Raji (cell line): Measurements from ENCODE around the gene ZDHHC14.

Experiments used
- POLR2A ChIP-seq: IDR thresholded peaks from 2 replicates; pipeline ENCODE4 v1.6.1; 2011; ENCODE audit warnings: low read depth, low read length, control low read depth; ENCODE audit not compliant: insufficient read depth

ZDHHC14 gene

DNA sequence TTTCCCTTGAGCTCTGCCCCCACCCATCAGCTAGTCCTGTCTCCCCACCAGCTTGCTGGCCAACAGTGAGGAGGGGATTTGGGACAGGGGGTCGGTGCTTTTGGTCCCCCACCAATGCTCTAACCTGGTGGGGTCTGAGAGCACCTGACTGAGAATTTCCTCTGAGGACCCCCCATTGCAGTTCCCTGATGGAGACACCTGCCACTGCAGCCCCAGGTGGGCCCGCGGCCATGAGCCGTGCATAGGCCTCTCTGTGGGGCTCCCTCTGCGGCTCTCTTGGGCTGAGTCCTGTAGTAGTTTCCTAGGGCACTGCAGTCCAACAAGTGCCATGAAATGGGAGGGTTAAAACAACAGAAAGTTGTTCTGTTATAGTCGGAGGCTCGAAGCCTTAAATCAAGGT lies 269.8 kb downstream of the ZDHHC14 start:
- no peak for TF ChIP-seq POLR2A

DNA sequence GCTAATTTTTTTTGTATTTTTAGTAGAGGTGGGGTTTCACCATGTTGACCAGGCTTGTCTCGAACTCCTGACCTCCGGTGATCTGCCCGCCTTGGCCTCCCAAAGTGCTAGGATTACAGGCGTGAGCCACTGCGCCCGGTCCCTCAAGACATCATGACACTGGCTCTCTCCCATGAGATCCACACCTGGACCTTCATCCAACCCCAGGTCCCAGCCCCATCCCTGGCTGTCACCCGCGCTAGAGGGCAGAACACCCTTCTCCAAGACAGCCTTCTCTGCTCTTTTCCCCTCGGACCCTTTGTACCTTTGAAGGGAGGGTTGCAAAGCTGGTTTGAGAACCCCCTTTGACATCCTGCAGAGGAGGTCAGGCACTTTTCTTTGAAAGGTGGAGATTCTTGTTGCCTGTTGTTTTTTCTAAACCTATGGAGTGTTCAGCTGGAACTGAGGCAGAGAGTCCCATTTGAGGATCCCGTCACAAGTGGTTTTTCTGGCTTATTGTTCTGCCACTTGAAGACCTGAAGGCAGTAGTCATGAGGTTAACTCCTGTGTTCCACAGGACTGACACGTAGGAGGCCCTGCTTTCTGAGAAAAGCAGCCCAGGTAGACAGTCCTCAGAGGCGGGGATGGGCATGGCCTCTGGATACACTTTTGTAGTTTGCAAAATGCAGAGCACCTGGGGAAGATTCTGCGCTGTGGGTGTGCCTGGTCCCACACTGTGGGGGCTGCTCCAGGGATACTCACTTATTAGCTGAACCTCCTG lies 270.9 kb downstream of the ZDHHC14 start:
- no peak for TF ChIP-seq POLR2A

DNA sequence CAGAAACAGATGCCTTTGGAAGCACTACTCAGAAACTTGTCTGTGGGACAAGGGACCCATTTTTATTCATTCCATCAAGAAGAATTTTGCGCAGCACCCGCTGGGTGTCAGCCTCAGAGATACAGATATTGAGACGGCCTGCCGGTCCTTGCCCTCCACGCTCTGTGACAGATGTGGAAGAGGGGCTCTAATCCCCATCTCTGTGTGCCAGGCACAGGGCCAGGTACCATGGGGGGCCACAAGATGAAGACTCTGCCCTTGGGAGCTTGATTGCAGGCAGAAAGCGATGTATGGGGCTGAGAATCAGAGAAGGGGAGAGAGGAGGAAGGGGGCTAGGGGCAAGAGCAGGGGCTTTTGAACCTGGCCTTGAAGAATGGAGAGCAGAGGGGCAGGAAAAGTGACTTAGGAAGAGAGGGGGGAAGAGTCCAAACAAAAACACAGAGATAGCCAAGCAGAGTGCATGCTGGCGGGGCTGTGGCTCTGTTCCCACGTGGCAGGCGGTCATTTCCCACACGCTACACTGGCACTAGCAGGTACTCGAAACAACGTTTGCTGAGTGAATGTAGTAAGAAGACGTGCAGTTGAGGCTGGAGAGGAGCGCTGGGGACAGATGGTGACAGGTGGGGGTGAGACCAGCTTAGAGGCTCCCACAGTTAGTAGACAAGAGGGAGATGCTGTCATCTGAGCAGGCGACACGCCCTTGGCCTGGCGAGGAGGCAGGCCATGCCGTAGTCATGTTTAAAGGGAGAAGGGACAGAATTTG lies 271.8 kb downstream of the ZDHHC14 start:
- TF ChIP-seq POLR2A, result no peak

DNA sequence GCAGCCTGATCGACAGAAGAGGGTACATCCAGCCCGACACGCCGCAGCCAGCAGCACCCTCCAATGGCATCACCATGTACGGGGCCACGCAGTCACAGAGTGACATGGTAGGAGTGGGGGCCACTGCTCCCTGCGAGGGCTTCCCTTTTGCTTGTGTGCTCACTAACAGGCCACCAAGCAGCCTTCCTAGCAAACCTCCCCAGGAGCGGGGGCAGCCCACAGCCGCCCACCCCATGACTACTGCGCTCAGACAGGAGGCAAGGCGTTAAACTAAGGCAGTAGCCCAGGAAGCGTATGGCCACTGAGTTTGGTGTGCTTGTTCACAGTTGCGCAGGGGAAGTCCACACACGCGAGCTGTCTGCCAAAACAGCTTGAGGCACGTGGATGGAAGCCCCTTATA lies 272.5 kb downstream of the ZDHHC14 start:
- no peak for TF ChIP-seq POLR2A

DNA sequence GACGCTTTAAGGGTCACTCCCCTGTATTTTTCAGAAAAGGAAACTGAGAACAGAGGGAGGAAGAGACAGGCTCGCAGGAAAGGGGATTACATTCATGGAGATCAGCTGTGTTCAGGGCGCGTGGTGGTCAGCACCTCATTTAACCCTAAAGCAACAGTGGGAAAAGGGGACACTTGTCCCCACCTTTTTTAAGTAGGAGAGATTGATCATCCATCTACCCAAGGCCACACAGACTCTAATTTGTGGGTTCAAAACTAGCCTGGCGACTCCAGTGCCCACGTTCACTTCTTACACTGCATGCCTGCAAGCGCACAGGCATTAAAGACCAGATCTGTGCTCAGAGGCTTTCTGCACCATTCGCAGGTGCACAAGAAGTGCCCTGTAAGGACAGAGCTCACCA lies 274.1 kb downstream of the ZDHHC14 start:
- TF ChIP-seq POLR2A, result no peak

DNA sequence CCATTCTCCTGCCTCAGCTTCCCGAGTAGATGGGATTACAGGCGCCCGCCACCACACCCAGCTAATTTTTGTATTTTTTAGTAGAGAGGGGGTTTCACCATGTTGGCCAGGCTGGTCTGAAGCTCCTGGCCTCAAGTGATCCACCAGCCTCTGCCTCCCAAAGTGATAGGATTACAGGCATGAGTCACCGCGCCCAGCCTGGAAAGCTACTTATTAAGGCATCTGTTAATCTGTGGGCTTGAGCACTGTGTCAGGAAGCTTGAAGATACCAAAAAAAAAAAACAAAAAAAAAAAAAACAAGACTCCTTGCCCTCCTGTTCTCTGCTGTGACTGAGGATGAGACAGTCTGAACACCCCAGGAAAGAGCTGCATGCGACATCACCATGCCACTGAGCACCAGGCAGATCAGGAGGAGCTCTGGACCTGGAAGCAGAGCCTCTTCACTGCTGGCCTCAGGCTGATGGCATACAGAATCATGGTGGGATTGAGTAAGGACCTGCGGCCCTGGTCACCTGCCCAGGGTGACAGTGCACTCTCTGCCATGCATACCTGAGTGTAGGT lies 275.5 kb downstream of the ZDHHC14 start:
- TF ChIP-seq POLR2A, result no peak

DNA sequence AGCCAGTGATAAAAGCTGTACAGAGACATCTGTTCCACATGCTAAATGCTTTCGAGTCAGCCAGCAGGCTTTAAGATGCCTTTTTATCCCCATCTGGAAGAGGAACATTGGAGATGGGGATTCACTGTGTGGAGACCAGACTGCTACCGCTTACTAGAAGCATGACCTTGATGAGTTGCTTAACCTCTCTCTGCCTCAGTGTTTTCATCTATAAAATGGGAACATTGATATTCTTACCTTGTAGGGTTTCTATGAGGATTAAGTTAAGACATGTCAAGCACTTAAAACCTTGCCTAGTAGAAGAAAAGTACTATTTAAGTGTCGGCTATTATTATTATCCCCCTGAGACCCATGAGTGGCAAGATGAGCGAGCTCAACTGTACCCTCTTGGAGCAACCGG lies 276.8 kb downstream of the ZDHHC14 start:
- TF ChIP-seq POLR2A, result no peak

DNA sequence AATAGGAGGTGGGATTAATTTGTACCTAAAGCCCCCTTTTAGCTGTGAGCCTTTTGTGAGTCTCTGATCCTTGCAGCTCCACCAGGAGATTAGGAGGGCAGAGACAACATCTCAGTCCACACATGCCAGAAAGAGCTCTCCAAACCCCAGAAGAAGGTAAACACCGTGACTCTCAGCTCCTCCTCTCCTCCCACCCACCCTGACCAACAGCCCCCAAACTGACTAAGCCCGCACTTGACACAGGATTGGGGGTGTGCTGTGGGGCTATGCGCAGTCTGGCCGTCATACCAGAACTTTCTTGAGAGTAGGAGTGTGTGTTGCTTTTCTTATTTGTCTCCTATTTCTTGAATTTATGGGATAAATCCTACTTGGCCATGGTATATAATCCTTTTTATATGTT lies 277.3 kb downstream of the ZDHHC14 start:
- no peak for TF ChIP-seq POLR2A

DNA sequence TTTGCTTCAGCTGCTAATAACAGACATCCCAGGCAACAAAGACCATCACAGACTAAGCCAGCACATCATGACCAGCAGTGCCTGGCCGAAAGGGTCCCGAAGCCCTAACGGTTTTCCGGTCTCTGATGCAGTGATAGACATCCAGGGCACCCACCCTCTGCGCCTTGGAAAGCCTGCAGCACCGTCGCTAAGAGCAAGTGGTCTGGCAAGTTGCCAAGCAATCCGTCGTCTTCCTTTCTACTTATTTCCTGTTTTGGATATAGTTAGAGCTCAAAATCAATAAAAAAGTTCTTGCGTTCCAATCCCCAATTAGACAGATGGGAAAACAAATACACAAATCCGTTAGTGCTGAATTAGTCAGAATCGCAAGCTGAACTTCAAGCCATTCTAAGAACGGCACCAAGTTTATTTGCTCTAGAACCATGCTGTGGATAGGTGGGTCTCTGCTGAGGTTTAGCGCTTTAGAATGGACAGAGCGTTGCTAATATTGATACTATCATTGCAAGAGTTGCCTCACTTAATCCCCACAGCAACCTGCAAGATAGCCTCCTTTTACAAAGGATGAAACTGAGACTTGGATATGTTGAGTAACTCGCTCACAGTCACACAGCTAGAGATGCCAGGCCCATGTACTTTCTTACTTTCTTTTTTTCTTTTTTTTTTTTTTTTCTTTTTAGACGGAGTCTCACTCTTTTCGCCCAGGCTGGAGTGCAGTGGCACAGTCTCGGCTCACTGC lies 278.7 kb downstream of the ZDHHC14 start:
- no peak for TF ChIP-seq POLR2A

DNA sequence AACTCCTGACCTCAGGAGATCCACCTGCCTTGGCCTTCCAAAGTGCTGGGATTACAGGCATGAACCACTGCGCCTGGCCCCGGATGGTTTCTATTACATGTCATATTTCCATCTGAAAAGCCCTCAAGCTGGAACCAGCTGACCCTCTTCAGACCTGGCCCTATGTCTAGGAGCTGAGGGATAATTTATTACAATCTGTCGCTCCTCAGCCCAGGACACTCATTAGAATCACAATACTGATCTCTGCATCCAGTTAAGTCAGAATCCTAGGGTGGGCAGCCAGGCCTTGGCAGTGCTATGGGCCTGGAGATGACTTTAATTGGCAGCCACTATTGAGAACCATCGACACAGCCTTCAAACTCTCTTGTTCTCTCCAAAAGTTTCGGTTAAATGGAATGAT lies 279.4 kb downstream of the ZDHHC14 start:
- TF ChIP-seq POLR2A, result no peak

DNA sequence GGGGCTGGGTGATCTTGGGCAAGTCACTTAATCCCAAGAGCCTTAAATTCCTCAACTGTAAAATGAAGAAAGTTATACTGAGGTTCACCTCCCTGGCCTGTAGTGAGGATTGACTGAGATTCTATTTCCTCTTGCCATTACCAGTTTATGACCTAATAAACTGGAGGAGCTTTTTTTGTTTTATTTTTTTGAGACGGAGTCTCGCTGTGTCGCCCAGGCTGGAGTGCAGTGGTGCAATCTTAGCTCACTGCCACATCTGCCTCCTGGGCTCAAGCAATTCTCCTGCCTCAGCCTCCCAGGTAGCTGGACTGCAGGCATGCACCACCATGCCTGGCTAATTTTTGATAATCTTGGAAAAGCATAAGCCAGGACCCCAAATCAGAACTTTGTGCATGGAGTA lies 280.7 kb downstream of the ZDHHC14 start:
- no peak for TF ChIP-seq POLR2A

DNA sequence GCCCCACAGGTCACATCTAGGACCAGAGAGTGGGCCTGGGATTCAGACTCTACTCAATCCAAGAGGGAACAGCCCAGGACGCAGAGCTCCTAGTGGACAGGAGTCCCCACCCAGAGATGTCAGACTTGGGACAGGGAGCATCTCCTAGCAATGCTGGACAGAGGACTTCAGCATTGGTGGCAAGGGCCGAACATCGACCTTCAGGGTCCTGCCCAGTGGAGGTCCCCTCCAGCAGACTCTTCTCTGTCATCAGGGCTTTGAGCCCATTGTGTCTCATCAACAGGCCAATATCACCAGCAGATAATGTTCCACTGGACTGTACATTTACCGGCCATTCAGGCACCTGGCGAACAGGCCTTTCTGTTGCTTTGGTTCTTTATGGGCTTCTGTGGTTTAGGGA lies 282.3 kb downstream of the ZDHHC14 start:
- TF ChIP-seq POLR2A, result no peak

DNA sequence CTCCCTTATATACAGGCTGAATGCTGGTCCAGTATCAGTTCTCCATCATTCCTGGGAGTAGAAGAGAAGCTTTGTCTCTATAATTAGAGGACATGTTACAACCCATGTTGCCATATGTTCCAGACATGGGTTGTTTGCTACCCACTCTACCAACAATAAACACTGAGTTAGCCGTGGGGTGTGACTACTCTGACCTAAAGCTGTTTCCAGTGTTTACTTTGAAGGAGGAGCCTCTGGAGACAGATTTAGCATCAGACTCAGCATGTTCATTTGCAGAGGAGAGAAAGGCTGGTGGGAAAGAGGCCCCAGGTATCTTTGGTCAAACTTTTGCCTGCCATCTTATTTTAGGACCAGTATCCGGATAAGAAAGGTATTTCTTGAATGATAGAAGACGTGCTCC lies 284.2 kb downstream of the ZDHHC14 start:
- TF ChIP-seq POLR2A, result no peak

DNA sequence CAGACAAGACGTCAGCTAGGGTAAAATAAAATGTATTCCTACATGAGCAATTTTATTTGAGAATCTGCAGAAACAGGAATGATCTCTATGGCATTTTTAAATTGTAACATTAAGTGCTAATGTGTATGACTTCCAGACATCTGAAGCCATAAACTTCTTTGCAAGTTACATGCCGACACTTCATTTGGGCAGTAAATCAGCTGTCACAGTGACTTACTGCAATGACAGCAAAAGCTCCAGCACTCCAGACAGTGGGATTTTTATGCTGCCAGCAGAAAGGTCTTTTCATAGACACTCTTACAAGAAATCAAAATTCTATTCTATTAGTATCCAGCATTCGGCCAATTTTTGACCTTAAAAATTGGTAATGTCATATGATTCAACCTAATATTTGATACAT lies 285.7 kb downstream of the ZDHHC14 start:
- TF ChIP-seq POLR2A, result no peak

DNA sequence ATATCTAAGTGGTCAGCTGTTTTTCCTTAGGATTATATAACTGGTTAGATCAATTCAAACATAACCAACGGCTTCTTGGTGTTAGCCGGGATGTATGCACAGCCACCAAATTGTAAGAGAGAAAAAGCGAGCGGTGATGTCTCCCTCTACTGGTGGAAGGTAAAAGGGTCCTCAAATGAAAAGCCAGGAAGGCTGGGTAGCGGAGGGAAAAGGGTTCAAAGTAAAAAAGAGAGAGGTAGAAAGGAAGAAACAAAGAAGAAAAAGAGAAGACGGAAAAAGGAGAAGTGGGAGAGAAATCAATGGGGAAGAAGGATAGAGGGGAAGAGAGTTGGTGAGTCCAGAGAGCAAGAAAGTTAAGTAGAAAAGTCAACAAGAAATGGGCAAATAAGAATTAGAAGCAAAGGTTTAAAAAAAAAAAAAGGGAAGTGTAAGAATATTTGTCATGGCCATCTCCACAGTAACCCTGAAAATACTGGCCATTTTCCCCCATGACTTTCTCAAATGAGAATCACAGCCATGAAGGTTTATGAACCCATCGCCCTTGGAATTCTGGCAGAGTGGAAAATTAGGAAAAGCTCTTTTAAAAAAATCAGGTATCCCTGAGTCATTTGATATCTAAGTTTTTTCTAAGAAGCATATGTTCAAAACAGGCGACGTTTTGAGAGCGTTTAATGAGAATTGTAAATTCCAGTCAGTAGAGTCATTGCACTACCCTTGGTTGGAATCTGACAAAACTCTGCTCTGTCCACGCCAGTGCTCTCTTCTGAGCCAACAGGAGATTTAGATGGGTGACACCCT lies 286.4 kb downstream of the ZDHHC14 start:
- TF ChIP-seq POLR2A, result no peak

DNA sequence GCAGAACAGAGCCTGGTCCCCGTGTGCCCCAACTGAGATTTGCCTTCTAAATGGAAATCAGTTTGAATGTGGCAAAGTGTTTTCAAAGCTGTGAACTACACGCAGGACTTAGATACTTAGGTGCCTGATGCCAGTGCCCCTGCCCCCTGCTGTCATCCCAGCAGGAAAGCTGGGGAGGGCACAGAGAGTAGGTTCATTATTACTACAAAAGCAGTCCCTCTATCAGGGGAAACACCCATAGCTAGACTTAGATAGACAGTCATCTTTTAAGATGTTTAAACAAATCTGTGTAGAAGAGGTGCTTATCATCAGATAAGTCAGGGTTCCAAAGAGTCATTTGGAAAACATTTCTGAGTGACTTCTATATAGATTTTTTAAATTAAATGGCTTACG lies 287.0 kb downstream of the ZDHHC14 start:
- no peak for TF ChIP-seq POLR2A

DNA sequence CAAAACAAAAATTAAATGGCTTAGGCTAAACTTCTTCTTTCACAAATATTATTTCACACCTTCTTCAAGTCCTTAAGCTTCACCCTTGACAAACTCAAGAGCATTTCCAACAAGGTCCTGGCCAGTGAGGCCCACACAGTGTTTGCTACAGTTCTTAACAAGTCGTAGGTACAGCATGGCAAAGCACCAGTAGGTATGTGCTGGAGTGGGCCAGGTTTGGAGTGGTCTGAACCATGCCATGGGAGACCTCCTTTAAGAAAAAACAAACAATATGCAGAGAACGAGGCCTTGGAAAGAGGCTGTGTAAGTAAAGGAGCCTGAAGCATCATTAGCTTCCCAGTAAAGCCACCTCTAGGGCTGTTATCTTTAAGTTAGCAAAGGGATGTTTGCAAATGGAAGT lies 287.7 kb downstream of the ZDHHC14 start:
- TF ChIP-seq POLR2A, result no peak
